T-helper 22 cell (primary cell): ENCODE measurements around the gene PRRT2.

ENCODE experiments used
- DNase-seq: peaks from one replicate; pipeline ENCODE4 v3.0.0-alpha.2; 2020; ENCODE audit warnings: low read depth

Gene PRRT2

DNA sequence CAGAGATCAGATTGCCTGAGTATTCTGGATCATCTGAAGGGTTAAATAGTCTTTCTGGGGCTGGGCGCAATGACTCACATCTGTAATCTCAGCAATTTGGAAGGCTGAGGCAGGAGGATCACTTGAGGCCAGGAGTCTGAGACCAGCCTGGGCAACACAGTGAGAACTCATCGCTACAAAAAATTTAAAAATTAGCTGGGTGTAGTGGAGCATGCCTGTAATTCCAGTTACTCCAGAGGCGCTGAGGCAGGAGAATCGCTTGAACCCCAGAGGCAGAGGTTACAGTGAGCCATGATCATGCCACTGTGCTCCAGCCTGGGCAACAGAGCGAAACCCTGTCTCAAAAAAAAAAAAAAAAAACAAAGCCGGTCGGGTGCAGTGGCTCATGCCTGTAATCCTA lies 23.9 kb downstream of the PRRT2 start:
- DNase-seq, result no peak

DNA sequence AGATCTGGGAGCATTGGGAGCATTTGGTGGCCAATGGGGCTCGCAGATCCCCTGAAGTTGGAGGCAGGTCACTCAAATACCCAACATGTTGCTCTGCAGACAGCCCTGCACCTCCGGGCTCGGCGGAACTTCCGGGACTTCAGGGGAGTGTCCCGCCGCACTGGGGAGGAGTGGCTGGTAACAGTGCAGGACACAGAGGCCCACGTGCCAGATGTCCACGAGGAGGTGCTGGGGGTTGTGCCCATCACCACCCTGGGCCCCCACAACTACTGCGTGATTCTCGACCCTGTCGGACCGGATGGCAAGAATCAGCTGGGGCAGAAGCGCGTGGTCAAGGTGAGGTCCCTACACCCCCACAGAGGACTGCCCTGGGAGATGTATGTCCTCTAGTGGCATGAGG lies 24.6 kb downstream of the PRRT2 start:
- no peak for DNase-seq

DNA sequence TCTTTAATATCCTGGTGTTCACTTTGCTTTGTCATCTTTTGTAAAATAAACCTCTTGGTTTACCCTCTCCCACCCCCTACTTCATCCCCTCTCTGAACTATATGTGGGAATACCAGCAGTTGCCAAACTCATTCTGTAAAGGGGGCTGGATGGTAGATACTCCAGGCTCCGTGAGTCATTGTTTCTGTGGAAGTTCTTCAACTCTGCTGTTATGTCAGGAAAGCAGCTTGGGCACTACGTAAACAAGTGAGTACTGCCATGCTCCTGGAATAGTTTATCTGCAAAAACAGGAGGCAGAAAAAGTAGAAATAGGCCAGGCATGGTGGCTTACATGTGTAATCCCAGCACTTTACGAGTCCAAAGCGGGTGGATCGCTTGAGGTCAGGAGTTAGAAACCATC lies 25.8 kb downstream of the PRRT2 start:
- no peak for DNase-seq

DNA sequence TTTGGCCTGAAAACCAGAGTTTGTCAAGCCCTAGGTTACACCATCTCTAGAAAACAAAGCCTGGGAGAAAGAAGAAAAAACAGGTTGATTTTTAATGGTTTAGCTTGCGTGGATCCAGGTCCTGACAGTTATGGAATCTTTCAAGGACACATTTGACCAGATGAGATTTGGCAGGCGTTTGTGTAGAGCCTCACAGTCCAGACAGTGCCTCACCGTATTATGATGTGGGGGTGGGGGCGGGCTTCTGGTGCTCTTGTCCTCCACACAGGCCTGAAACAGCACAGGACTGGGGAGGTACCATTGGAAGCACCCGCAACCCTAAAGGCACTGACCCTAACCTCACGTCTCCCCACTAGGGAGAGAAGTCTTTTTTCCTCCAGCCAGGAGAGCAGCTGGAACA lies 27.8 kb downstream of the PRRT2 start:
- DNase-seq, result no peak

DNA sequence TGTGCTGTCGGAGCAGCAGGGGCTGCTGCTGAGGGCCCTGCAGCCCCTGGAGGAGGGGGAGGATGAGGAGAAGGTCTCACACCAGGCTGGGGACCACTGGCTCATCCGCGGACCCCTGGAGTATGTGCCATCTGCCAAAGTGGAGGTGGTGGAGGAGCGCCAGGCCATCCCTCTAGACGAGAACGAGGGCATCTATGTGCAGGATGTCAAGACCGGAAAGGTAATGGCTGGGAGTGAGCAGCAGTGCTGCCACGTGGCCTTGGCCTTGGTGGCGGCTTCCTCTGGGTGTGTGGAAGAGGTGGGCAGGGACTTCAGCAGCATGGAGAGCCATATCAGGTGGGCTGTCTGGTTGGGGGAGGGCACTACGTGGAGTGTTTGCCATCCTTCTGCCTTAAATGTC lies 28.2 kb downstream of the PRRT2 start:
- no peak for DNase-seq

DNA sequence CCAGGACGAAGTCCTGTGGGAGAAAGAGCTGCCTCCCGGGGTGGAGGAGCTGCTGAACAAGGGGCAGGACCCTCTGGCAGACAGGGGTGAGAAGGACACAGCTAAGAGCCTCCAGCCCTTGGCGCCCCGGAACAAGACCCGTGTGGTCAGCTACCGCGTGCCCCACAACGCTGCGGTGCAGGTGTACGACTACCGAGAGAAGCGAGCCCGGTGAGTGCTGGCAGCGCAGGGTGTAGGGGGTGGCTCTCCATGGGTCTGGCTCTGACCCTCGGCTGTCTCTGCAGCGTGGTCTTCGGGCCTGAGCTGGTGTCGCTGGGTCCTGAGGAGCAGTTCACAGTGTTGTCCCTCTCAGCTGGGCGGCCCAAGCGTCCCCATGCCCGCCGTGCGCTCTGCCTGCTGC lies 29.6 kb downstream of the PRRT2 start:
- DNase-seq, result no peak

DNA sequence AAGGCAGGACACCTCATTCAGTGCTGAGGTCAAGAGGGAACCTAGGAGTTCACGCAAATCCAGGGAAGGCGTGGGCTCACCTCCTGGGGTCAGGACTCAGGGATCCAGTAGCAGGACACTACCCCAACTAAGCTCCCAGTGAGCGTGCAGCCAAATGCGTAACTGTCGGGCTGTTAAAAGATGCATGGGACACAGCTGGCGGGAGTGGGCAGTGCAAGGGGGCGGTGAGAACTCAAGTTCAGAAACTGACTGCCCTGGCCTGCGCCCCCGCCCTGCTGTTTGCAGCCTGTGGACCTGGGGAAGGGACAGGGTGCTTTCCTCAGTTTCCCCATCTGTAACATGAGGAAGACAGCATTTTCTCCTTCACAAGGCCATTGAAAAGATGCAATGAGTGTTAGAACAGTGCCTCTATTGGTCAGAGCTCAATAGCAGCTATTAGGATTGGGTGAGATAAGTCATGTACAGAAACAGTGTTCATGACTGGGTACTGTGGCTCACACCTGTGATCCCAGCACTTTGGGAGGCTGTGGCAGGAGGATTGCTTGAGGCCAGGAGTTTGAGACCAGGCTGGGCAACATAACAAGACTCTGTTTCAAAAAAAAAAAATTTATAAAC lies 30.8 kb downstream of the PRRT2 start:
- DNase-seq, result no peak

DNA sequence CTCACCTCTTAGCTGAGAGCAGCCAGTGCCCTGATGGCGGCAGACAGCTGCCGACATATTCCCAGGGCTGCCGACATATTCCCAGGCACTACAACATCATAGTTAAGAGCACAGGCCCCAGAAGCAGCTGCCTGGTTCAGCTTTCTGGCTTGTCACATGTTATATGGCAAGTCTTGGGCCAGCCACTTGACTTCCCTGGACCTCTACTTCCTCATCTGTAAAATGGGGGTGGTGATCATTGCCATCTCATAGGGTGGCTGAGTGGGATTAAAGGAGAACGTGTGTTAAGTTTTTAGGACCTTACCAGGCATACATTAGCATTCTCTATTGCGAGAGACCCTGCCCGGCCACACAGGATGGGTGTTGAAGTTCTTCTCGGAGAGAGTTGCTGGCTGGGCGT lies 31.9 kb downstream of the PRRT2 start:
- no peak for DNase-seq

DNA sequence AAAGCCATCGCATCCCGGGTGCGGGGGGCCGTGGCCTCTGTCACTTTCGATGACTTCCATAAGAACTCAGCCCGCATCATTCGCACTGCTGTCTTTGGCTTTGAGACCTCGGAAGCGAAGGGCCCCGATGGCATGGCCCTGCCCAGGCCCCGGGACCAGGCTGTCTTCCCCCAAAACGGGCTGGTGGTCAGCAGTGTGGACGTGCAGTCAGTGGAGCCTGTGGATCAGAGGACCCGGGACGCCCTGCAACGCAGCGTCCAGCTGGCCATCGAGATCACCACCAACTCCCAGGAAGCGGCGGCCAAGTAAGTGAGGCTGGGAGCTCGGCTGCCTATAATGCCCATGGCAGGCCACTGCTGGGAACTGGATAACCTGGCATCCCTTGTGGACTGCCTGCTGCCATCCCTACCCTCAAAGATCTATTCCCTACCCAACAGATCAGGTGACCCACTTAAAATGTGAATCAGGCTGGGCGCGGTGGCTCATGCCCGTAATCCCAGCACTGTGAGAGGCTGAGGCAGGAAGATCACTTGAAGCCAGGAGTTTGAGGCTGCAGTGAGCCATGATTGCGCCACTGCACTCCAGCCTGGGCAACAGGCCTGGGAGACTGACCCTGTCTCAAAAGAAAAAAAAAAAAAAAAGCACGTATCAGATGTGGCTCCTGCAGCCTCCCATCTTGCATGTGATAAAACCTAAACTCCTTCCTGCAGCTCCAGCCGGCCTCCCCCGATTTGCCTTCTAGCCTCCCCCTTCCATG lies 32.8 kb downstream of the PRRT2 start:
- DNase-seq, result no peak

DNA sequence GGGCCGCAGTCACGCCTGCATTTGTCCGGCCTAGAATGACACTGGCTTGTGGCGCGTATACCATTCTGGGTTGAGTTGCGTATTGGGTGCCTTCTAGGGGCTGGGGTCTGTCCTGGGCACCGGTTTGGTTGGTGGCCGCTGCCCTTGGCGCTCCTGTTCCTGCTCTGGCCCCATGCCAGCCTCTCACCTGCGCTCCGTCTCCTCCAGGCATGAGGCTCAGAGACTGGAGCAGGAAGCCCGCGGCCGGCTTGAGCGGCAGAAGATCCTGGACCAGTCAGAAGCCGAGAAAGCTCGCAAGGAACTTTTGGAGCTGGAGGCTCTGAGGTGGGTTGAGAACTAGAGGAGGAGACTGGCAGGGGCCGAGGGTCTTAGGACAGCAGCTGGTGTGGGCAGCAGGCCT lies 33.7 kb downstream of the PRRT2 start:
- no peak for DNase-seq

DNA sequence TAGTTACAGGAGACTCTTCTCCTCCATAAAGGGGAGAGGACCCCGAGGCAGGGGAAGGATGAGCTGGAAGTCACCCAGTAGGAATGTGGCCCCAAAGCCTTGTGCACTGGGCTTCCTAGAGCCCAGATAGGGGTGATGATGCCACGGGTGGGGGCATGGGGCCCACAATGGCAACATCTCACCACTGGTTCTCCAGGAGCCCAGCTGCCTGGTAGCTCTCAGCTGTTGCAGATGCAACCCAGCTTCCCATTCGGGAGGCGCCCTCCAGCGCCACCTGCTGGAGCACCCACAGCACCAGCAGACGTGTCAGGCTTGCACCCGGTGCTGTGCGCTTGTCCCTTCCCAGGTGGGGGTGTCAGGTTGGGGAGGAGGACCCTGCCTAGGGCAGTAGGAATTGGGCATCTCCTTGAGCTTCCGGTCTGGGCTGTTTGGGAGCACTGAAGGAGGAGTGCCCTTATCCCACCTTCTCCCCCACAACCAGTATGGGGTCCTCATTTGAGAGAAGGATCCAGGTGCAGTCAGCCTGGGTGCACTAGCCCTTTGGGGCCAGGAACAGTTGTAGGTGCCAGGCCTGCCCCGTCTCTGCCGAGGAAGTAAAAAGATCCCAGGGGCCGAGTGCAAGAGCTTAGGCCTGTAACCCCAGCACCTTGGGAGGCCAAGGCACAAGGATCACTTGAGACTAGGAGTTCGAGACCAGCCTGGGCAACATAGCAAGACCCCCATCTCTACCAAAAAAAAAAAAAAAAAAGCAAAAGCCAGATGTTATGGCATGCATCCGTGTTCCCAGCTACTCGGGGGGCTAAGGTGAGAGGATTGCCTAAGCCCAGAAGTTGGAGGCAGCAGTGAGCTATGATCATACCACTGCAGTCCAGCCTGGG lies 36.7 kb downstream of the PRRT2 start:
- DNase-seq, result peak; percentile 43

DNA sequence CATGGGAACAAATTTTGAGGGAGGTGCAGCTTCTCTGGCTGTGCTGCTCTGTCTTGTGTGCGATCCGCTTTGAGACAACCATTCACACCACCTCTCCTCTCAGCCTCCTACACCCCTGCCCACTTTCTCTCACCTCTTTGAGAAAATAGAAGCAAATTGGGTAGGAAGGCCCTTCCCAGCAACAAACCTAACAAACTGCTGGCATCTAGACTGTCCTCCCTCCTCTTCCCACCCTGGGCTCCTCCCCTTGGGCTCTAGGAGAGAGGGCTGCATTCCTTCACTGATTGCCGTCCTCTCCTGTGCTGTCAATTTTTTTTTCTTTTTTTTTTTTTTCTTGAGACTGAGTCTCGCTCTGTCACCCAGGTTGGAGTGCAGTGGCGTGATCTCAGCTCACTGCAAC lies 37.5 kb downstream of the PRRT2 start:
- no peak for DNase-seq

DNA sequence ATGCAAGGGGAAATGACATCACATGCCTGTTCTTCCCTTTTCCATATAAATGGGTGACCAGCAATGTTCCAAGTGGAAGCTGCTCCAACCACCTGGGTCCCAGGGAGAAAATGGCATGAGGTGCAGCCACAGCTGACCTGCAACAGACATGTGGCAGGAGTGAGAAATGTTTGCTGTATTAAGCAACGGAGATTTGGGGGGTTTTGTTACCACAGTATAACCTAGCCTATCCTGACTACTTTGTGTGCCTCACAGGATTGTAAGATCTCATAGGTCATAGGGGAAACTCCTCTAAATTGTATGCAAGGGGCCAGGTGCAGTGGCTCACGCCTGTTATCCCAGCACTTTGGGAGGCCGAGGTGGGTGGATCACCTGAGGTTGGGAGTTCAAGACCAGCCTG lies 39.0 kb downstream of the PRRT2 start:
- no peak for DNase-seq

DNA sequence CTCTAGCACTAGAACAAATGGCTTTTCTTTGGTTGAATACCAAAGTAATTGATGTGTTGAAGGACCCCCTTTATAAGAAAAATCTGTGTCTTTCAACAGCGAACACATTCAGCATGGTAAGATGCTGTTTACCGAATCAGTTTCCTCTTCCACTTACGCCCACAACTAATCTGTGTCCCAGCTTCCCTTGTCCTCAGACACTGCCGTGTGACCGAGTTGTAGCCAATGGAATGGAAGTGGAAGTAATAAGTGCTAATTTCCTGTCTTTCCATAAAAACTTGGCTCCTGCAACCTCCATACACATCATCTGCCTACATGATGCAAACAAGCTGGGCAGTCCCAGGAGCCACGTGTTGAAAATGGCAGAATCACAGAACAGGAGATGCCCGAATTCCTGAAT lies 40.7 kb downstream of the PRRT2 start:
- DNase-seq, result no peak

DNA sequence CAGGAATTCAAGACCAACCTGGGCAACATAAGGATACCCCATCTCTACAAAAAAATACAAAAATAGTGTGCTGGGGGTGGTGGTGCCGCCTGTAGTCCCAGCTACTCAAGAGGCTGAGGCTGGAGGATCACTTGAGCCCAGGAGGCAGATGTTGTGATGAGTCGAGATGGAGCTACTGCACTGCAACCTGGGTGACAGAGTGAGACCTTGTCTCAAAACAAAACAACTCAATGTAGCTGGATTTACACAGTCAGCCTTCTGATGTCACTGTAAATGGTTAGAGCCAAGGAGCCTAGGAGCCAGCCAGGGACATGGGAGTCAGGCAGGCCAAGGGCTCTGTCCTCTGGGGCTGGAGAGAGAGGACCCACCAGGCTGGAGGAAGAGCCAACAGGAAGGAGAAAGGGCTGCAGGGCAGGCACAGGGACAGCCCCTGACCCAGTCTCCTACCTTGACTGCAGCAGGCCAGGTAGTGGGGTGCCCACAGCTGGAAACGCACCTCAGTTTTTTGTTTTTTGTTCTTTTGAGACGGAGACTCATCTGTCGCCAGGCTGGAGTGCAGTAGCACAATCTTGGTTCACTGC lies 42.6 kb downstream of the PRRT2 start:
- DNase-seq, result no peak

DNA sequence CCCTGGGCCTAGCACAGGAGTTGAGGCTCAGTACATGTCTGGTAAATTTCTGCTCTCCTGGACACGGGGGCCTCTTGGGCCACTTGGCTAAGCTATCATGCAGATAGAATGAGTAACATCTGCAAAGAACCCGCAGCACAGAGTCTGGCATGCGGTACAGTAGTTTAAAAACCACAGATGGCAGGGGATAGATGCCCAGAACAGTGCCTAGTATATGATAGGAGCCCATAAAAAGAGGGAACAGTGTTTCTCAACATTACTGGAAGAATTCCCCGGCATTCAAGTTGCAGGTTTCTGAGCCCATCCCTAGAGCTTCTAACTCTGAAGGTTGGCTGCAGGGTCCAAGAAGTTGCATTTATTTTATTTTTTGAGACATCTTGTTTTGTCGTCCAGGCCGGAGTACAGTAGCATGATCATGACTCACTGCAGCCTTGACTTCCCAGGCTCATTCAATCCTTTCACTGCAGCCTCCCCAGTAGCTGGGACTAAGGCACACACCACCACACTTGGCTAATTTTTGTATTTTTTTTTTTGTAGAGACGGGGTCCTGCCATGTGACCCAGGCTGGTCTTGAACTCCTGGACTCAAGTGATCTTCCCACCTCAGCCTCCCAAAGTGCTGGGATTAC lies 45.3 kb downstream of the PRRT2 start:
- DNase-seq, result no peak

DNA sequence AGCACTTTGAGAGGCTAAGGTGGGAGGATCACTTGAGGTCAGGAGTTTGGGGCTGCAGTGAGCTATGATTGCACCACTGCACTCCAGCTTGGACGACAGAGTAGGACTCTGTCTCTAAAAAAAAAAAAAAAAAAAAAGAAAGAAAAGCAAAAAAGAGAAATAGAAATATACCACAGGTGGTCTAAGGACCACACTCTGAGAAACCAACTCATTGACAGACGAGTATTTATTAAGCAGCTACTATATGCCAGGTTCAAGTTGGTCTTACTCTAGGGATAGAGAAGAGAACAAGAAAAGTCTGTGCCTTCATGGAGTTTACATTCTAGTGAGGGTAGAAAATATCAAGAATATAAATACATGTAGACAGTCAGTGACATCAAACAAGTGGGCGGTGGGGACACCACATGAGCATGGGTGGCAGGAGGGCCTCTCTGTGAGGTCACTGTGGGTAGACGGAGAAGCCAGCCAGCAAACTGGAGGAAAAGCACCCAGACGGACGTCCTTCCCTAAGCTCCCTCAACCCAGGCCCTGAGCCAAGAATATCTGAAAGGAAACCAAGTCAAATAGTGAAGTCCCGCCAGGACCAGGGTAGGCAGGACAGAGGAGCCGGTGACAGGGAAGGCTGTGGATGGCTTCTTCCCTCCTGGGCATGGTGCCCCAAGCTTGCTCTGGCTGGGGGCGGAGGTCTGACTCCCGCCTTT lies 46.3 kb downstream of the PRRT2 start:
- DNase-seq, result no peak

DNA sequence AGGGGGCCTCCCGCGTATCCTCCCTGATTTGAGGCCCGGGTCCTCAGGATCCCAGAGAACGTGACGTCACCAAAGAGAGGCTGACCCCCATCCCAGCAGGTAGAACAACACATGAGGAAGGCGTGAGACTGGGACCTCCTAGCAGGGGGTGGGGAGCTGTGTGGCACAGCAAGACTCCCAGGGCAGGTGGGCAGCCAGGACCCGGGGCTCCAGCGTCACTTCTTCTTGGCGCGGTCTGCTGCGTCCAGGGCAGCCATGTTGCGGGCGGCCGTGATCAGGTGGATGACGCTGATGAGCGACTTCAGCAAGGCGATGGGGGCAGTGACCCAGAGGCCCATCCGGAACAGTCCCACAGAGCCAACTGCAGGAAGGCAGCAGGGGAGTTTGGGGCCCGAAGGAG lies 47.0 kb downstream of the PRRT2 start:
- DNase-seq, result no peak

DNA sequence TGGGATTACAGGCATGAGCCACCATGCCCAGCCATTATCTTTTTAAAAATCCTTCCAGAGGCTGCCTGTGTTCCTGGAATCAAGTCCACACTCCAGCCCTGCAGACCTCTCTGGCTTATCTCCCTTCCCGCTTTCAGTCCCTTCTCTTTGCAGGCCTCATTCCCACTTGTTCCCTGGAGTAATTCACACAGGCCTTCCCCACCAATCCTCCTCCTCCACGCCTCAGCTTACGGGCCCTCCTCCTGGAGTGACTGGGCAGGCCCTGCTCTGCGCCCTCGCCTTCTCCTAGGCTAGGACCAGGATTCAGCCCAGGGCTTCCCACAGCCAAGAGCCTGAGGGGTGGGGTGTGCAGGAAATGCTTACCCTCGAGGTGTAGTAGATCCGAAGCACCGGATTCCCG lies 48.2 kb downstream of the PRRT2 start:
- no peak for DNase-seq

DNA sequence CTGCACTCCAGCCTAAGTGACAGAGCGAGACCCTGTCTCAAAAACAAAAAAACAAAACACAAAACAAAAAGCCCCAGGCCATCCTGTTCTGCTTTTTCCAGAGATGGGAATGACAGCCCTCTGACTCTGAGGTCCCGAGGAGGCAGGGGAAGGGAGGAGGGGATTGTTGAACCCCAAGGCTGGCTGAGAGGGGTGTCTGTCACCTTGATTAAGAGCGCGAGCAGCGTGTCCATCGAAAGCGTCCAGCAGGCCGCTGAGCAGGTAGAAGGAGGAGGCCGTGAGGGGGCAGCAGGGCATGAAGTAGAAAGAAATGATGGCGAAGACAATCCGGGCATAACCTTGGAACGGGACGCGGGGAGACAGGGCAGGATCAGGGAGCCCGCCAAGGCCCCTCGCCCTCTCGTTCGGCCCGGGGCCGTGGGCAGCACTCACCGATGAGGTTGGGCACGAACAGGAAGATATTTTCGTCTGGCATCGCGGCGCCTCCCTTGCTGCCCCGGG lies 50.4 kb downstream of the PRRT2 start:
- no peak for DNase-seq

DNA sequence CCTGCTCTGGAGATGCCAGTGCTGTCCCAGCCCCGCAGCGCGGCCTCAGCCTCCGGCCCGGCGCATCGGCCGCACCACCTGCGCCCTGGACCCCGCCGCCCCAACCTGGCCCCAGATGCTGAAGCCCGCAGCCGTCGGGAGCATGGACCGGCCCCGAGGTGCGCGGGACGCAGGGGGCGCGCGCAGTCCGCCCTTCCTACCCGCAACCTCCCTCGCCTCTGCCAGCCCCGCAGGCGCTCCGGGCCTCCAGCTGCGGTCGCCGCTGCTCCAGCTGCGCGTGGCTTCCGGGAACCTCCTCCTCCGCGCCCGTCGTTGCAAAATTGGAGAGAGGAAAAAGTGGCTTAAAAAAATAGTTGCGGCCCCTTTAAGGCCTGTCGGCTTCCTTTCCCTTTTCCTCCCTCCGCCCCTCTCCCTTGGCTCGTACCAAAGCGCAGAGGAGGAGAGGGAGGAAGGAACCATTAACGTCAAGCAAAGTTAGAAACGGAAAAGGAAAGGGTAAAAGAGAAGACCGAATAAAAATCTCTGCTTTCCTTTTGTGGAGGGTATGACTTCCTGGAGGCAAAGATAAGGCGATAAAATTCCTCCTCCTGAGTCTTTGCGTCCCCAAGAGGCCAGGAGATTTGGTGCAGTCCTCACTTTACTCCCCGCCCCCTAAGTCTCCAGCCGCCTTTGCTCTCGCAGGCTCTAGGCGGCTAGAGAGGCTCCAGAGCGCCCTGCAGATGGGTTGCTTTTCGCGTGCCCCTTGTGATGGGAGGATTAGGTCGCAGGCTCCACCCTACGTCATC lies 51.1 kb downstream of the PRRT2 start, which contains the start of gene CDIPT:
Gene CDIPT (minus strand): TSS at position 343 of the 785 bp plus-strand sequence. CDS start 369 bp downstream, outside the sequence.
- peak; percentile 90 for DNase-seq
